ENCODE results near the gene SPIN4. TPM values are rescaled to one million over a fixed set of nuclear protein-coding genes. Genes with fewer than 3 reads are reported as not detected.
"Not testable (repeated sequence)": the region's sequence is repeated elsewhere in the genome, so short reads cannot be mapped to it uniquely, and the experiment has no call there.

The SPIN4 gene
- total RNA-seq = 12.7 and 12.8 TPM in 2 replicates
- long read RNA-seq, full-length matches to known transcripts = 3 of 3 reads
- long read RNA-seq, partial matches to known transcripts = 0 of 3 reads
- long read RNA-seq, other reads (novel, unspliced or antisense) = 0 of 3 reads

- no peak for TF ChIP-seq CTCF (conservative IDR thresholded peaks at IDR 0.05)
- H3K4me1 Mint-ChIP-seq = peaks cover 36% of the 10 kb centered on the region
- H3K9me3 Mint-ChIP-seq = no peaks in the 10 kb centered on the region
- H3K4me3 Mint-ChIP-seq = peak within 1 kb of the TSS; percentile 92
- H3K27ac Mint-ChIP-seq (ENCODE audit: unreplicated experiment) = peak within 1 kb of the TSS; percentile 96
- H3K27me3 Mint-ChIP-seq (ENCODE audit: low read depth) = no peaks in the 10 kb centered on the region
- H3K36me3 Mint-ChIP-seq (ENCODE audit: low read depth) = no peaks in the 10 kb centered on the region
- peak; percentile 70 for DNase-seq (ENCODE audit: low read depth, low spot score)
Observed at GRCh38 chrX:63350941-63351616, at the start of gene SPIN4. Gene SPIN4, minus strand, starts transcription at chrX:63351332. Its CDS starts 513 bp downstream, at chrX:63350819.

DNA sequence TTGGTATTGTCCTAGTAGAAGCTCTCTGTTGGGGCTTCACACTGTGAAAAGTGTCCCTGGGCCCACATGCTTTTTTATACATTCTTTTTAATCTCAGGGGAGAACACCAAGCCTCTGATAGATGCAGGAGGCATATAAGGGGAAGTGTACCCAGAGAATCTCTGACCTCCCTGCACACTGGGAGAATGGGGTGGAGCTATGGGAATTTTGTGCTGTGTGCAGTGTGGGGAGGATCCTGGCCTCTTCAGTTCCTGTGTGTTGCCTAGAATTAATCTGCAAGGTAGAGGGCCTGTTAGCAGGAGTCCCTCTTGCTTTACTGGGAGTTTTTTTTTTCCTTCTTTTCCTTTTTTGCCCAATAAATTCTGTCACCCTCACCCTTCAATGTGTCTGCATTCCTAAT lies 49.2 kb upstream of the SPIN4 start:
- no peak for TF ChIP-seq CTCF (conservative IDR thresholded peaks at IDR 0.05)
- Mint-ChIP-seq H3K27me3 (ENCODE audit: low read depth) (no peaks in the 10 kb centered on the region), H3K27ac (ENCODE audit: unreplicated experiment) (no peak overlapping the region), H3K9me3 (peaks cover 9% of the 10 kb centered on the region), H3K36me3 (ENCODE audit: low read depth) (no peaks in the 10 kb centered on the region), H3K4me3 (no peak overlapping the region), H3K4me1 (no peaks in the 10 kb centered on the region)
- no peak for DNase-seq (ENCODE audit: low read depth, low spot score)

DNA sequence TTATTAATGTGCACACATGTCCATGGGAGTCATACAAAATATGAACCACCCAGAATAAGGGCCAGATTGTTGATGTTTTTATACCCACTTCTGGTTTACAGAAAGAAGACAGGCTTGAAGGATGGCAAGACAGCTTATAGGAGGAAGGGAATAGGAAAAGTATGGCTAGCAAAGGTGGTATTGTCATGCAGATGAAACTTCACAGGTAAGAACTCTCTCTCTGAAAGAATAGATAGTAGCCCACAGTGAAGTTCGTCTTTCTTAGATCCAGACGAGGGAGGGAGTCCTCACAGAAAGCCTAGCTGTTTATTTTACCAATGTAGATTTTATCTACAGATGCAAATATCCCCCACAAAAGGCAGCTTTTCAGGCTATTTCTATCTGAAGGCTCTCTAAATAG lies 43.7 kb upstream of the SPIN4 start:
- Mint-ChIP-seq H3K36me3 (ENCODE audit: low read depth) (no peaks in the 10 kb centered on the region), H3K9me3 (peaks cover 2% of the 10 kb centered on the region)

GRCh38 chrX:63393094-63393493 lies 42.0 kb upstream of the SPIN4 start:
- H3K27me3 Mint-ChIP-seq (ENCODE audit: low read depth); H3K9me3 Mint-ChIP-seq; H3K36me3 Mint-ChIP-seq (ENCODE audit: low read depth); DNase-seq (ENCODE audit: low read depth, low spot score); H3K4me1 Mint-ChIP-seq; H3K27ac Mint-ChIP-seq (ENCODE audit: unreplicated experiment); H3K4me3 Mint-ChIP-seq: not testable (repeated sequence)

More for the DNA sequence above, 43.7 kb upstream of the SPIN4 start:
- no peaks in the 10 kb centered on the region for H3K27me3 Mint-ChIP-seq (ENCODE audit: low read depth)
- no peaks in the 10 kb centered on the region for H3K4me1 Mint-ChIP-seq
- no peak overlapping the region for H3K27ac Mint-ChIP-seq (ENCODE audit: unreplicated experiment)
- no peak for DNase-seq (ENCODE audit: low read depth, low spot score)
- no peak for TF ChIP-seq CTCF (conservative IDR thresholded peaks at IDR 0.05)
- no peak overlapping the region for H3K4me3 Mint-ChIP-seq

GRCh38 chrX:63387411-63387810 lies 36.3 kb upstream of the SPIN4 start:
- Mint-ChIP-seq H3K4me1 (no peaks in the 10 kb centered on the region), H3K36me3 (ENCODE audit: low read depth) (no peaks in the 10 kb centered on the region), H3K9me3 (peaks cover 2% of the 10 kb centered on the region), H3K27ac (ENCODE audit: unreplicated experiment) (no peak overlapping the region), H3K27me3 (ENCODE audit: low read depth) (no peaks in the 10 kb centered on the region), H3K4me3 (no peak overlapping the region)
- no peak for TF ChIP-seq CTCF (conservative IDR thresholded peaks at IDR 0.05)
- DNase-seq (ENCODE audit: low read depth, low spot score) = no peak

- H3K9me3 Mint-ChIP-seq; H3K4me3 Mint-ChIP-seq; DNase-seq (ENCODE audit: low read depth, low spot score); H3K27ac Mint-ChIP-seq (ENCODE audit: unreplicated experiment); H3K4me1 Mint-ChIP-seq; H3K36me3 Mint-ChIP-seq (ENCODE audit: low read depth); H3K27me3 Mint-ChIP-seq (ENCODE audit: low read depth): not testable (repeated sequence)
Observed at GRCh38 chrX:63384263-63384662, 33.1 kb upstream of the SPIN4 start.

- H3K27me3 Mint-ChIP-seq (ENCODE audit: low read depth); H3K36me3 Mint-ChIP-seq (ENCODE audit: low read depth); H3K4me3 Mint-ChIP-seq; DNase-seq (ENCODE audit: low read depth, low spot score); H3K4me1 Mint-ChIP-seq; H3K27ac Mint-ChIP-seq (ENCODE audit: unreplicated experiment): not testable (repeated sequence)
- H3K9me3 Mint-ChIP-seq = peaks cover 14% of the 10 kb centered on the region
Observed at GRCh38 chrX:63373012-63373411, 21.9 kb upstream of the SPIN4 start.

GRCh38 chrX:63367699-63368098 lies 16.6 kb upstream of the SPIN4 start:
- not testable (repeated sequence) for H3K27ac Mint-ChIP-seq (ENCODE audit: unreplicated experiment); H3K4me1 Mint-ChIP-seq; H3K4me3 Mint-ChIP-seq; DNase-seq (ENCODE audit: low read depth, low spot score); H3K36me3 Mint-ChIP-seq (ENCODE audit: low read depth); H3K27me3 Mint-ChIP-seq (ENCODE audit: low read depth)
- peaks cover 25% of the 10 kb centered on the region for H3K9me3 Mint-ChIP-seq

Measured in neural crest cell (in vitro differentiated cells).